ENCODE data around the gene GALNT8. TPM values are rescaled to one million over a fixed set of nuclear protein-coding genes. Genes with fewer than 3 reads are reported as not detected.

Gene GALNT8
- total and polyA plus RNA-seq, 2 experiments from 2014 or later: 3.8 to 7.7 TPM

DNA sequence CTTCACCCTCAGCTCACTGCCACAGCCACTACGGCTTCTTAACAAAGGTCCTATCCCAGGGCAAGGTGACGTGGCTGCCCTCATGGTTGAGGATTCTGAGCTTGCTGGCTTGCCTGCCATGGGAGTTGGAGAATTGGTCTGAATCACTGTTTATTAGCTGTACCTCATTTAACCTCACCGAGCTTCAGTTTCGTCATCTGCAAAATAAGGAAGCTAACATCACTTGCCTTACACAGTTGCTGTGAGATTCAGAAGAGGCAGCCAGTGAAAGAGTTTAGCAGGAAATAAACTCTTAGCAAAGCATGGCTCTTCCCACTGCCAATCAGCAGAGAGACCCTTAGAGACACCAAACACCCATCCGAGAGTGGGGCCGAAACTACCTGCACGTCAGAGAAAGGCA is 99.5 kb downstream of the GALNT8 start (continued):
- TF ChIP-seq, protein P1, sequence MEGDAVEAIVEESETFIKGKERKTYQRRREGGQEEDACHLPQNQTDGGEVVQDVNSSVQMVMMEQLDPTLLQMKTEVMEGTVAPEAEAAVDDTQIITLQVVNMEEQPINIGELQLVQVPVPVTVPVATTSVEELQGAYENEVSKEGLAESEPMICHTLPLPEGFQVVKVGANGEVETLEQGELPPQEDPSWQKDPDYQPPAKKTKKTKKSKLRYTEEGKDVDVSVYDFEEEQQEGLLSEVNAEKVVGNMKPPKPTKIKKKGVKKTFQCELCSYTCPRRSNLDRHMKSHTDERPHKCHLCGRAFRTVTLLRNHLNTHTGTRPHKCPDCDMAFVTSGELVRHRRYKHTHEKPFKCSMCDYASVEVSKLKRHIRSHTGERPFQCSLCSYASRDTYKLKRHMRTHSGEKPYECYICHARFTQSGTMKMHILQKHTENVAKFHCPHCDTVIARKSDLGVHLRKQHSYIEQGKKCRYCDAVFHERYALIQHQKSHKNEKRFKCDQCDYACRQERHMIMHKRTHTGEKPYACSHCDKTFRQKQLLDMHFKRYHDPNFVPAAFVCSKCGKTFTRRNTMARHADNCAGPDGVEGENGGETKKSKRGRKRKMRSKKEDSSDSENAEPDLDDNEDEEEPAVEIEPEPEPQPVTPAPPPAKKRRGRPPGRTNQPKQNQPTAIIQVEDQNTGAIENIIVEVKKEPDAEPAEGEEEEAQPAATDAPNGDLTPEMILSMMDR (conservative IDR thresholded peaks at IDR 0.05; ENCODE audit: low read depth in 2 of 2): no peak
- TF ChIP-seq STAT1 (IDR thresholded peaks at IDR 0.05; ENCODE audit: unreplicated experiment): no peak
- TF ChIP-seq NANOG (IDR thresholded peaks at IDR 0.05; ENCODE audit: borderline replicate concordance): no peak
- no peak for TF ChIP-seq ZNF114 (CRISPR knock-in tag; IDR thresholded peaks at IDR 0.05)
- TF ChIP-seq, protein P2, sequence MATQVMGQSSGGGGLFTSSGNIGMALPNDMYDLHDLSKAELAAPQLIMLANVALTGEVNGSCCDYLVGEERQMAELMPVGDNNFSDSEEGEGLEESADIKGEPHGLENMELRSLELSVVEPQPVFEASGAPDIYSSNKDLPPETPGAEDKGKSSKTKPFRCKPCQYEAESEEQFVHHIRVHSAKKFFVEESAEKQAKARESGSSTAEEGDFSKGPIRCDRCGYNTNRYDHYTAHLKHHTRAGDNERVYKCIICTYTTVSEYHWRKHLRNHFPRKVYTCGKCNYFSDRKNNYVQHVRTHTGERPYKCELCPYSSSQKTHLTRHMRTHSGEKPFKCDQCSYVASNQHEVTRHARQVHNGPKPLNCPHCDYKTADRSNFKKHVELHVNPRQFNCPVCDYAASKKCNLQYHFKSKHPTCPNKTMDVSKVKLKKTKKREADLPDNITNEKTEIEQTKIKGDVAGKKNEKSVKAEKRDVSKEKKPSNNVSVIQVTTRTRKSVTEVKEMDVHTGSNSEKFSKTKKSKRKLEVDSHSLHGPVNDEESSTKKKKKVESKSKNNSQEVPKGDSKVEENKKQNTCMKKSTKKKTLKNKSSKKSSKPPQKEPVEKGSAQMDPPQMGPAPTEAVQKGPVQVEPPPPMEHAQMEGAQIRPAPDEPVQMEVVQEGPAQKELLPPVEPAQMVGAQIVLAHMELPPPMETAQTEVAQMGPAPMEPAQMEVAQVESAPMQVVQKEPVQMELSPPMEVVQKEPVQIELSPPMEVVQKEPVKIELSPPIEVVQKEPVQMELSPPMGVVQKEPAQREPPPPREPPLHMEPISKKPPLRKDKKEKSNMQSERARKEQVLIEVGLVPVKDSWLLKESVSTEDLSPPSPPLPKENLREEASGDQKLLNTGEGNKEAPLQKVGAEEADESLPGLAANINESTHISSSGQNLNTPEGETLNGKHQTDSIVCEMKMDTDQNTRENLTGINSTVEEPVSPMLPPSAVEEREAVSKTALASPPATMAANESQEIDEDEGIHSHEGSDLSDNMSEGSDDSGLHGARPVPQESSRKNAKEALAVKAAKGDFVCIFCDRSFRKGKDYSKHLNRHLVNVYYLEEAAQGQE (IDR thresholded peaks at IDR 0.05; ENCODE audit: unreplicated experiment): no peak

DNA sequence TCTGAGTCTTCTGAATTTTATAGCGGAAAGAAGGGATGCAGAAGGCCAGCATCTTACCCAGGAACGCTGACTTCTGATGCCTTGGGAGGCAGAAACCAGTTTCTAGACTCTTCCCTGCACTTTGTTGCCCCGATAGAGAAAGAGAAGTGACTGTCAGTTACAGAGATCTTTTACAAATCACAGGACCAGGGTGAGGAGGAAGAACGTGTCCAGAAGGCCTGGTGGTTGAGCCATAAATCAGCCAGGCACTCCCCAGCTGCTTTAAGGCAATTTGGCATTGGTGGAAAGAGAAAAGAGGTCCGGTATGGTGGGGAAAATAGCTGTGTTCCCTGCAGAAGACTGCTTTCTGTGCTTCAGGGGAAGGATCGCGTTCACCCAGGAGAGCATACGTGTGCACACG is 100.8 kb downstream of the GALNT8 start:
- DNase-seq (ENCODE audit: low spot score) (no peak), ATAC-seq (no peak)
- Histone ChIP-seq H3K4me3 (no peak overlapping the region), H3K36me3 (ENCODE audit: insufficient read depth) (peaks cover under 1% of the 10 kb centered on the region; the same call in 1 of the 2 replicates), H2AFZ (no peak overlapping the region), H3K27me3 (ENCODE audit: insufficient read depth) (peaks cover 12% of the 10 kb centered on the region; the same call in 1 of the 2 replicates), H3F3A (replicated peaks; ENCODE audit: low read depth) (no peaks in the 10 kb centered on the region), H3K9me2 (ENCODE audit: insufficient read depth) (no peaks in the 10 kb centered on the region), H3K27ac (ENCODE audit: low read depth) (no peak overlapping the region), H3K4me1 (ENCODE audit: insufficient read depth) (peaks cover 3% of the 10 kb centered on the region; the same call in 1 of the 2 replicates), H3K79me2 (replicated peaks; ENCODE audit: insufficient read depth) (no peaks in the 10 kb centered on the region), H4K20me1 (replicated peaks; ENCODE audit: insufficient read depth) (no peaks in the 10 kb centered on the region; the same call in none of the 2 replicates), H3K4me2 (no peak overlapping the region)
- Mint-ChIP-seq H3K27ac (no peak overlapping the region), H3K36me3 (ENCODE audit: low read depth) (no peaks in the 10 kb centered on the region), H3K27me3 (ENCODE audit: insufficient read depth, low read depth, poor library complexity) (peaks cover 11% of the 10 kb centered on the region), H3K9me3 (no peaks in the 10 kb centered on the region), H3K4me3 (no peak overlapping the region), H3K4me1 (peaks cover 3% of the 10 kb centered on the region; the same call in 1 of the 3 replicates)
- TF ChIP-seq EZH2 (IDR thresholded peaks at IDR 0.05; ENCODE audit: low read depth, unreplicated experiment): no peak
- TF ChIP-seq, protein P3, sequence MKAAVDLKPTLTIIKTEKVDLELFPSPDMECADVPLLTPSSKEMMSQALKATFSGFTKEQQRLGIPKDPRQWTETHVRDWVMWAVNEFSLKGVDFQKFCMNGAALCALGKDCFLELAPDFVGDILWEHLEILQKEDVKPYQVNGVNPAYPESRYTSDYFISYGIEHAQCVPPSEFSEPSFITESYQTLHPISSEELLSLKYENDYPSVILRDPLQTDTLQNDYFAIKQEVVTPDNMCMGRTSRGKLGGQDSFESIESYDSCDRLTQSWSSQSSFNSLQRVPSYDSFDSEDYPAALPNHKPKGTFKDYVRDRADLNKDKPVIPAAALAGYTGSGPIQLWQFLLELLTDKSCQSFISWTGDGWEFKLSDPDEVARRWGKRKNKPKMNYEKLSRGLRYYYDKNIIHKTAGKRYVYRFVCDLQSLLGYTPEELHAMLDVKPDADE (IDR thresholded peaks at IDR 0.05): no peak
- TF ChIP-seq, protein P1 (conservative IDR thresholded peaks at IDR 0.05; ENCODE audit: low read depth in 2 of 2): no peak
- no peak for TF ChIP-seq ZNF331 (CRISPR knock-in tag; IDR thresholded peaks at IDR 0.05; ENCODE audit: low read depth)
- TF ChIP-seq NANOG (IDR thresholded peaks at IDR 0.05; ENCODE audit: borderline replicate concordance): no peak
- TF ChIP-seq, protein P4, sequence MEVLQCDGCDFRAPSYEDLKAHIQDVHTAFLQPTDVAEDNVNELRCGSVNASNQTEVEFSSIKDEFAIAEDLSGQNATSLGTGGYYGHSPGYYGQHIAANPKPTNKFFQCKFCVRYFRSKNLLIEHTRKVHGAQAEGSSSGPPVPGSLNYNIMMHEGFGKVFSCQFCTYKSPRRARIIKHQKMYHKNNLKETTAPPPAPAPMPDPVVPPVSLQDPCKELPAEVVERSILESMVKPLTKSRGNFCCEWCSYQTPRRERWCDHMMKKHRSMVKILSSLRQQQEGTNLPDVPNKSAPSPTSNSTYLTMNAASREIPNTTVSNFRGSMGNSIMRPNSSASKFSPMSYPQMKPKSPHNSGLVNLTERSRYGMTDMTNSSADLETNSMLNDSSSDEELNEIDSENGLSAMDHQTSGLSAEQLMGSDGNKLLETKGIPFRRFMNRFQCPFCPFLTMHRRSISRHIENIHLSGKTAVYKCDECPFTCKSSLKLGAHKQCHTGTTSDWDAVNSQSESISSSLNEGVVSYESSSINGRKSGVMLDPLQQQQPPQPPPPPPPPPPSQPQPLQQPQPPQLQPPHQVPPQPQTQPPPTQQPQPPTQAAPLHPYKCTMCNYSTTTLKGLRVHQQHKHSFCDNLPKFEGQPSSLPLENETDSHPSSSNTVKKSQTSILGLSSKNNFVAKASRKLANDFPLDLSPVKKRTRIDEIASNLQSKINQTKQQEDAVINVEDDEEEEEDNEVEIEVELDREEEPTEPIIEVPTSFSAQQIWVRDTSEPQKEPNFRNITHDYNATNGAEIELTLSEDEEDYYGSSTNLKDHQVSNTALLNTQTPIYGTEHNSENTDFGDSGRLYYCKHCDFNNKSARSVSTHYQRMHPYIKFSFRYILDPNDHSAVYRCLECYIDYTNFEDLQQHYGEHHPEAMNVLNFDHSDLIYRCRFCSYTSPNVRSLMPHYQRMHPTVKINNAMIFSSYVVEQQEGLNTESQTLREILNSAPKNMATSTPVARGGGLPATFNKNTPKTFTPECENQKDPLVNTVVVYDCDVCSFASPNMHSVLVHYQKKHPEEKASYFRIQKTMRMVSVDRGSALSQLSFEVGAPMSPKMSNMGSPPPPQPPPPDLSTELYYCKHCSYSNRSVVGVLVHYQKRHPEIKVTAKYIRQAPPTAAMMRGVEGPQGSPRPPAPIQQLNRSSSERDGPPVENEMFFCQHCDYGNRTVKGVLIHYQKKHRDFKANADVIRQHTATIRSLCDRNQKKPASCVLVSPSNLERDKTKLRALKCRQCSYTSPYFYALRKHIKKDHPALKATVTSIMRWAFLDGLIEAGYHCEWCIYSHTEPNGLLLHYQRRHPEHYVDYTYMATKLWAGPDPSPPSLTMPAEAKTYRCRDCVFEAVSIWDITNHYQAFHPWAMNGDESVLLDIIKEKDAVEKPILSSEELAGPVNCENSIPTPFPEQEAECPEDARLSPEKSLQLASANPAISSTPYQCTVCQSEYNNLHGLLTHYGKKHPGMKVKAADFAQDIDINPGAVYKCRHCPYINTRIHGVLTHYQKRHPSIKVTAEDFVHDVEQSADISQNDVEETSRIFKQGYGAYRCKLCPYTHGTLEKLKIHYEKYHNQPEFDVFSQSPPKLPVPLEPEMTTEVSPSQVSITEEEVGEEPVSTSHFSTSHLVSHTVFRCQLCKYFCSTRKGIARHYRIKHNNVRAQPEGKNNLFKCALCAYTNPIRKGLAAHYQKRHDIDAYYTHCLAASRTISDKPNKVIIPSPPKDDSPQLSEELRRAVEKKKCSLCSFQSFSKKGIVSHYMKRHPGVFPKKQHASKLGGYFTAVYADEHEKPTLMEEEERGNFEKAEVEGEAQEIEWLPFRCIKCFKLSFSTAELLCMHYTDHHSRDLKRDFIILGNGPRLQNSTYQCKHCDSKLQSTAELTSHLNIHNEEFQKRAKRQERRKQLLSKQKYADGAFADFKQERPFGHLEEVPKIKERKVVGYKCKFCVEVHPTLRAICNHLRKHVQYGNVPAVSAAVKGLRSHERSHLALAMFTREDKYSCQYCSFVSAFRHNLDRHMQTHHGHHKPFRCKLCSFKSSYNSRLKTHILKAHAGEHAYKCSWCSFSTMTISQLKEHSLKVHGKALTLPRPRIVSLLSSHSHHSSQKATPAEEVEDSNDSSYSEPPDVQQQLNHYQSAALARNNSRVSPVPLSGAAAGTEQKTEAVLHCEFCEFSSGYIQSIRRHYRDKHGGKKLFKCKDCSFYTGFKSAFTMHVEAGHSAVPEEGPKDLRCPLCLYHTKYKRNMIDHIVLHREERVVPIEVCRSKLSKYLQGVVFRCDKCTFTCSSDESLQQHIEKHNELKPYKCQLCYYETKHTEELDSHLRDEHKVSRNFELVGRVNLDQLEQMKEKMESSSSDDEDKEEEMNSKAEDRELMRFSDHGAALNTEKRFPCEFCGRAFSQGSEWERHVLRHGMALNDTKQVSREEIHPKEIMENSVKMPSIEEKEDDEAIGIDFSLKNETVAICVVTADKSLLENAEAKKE (CRISPR knock-in tag; IDR thresholded peaks at IDR 0.05): no peak
- no peak for TF ChIP-seq POLR2AphosphoS5 (IDR thresholded peaks at IDR 0.05; ENCODE audit: low read depth)
